ENCODE measurements around the gene AATF.

DNA sequence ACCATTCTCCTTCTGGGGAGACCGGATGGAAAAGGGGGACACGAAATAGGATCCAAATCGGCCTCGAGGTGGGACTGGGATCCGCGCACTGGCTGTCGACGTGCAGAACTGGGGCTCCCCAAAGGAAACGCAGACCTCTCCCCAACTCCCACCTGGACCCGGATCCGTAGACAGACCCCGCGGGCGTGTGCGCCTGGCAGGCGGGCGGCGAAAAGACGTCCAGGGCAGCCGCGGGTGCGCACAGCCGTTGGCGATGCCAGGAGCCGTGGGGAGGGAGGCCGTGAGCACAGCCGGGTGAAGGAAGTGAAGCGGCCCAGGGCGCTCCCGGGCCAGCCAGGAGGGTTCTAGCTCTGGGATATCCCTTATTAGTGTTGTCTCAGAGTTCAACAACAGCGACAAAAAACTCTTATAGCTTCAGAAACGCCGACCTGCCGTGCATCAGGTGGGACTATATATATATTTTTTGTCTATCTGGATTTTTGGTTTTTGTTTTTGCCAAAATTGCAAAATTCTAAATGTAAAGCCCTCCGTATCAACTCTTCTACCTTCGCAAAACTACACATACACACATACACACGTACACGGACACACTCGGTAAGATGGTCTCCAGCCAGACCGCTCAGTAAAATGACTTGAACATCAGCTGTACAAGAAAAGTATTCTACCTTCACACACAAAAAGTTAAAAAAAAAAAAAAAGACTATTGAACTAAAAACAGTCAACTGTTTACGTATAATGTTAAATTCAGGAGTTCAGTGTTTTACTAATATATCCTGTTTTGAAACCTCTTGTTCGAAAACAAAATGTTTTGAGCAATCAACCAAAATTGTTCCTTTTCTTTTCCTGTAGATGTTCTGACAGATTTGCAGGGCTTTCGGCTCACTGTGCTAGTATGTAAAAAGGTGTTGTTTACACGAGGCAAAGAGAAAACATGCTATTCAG, 5.2 kb upstream of the AATF start:
- TF ChIP-seq GATA3 (IDR thresholded peaks at IDR 0.05; ENCODE audit: low read depth, low read length) (no peak), GATA2 (IDR thresholded peaks at IDR 0.05; ENCODE audit: low read depth, low read length) (no peak)

Measured in SH-SY5Y (cell line).